Measurements from ENCODE around the gene MB21D2. TPM values are rescaled to one million over a fixed set of nuclear protein-coding genes. Genes with fewer than 3 reads are reported as not detected.

The MB21D2 gene
- total and polyA plus RNA-seq, 2 experiments from 2014 or later, result 8.1 to 35.9 TPM

DNA sequence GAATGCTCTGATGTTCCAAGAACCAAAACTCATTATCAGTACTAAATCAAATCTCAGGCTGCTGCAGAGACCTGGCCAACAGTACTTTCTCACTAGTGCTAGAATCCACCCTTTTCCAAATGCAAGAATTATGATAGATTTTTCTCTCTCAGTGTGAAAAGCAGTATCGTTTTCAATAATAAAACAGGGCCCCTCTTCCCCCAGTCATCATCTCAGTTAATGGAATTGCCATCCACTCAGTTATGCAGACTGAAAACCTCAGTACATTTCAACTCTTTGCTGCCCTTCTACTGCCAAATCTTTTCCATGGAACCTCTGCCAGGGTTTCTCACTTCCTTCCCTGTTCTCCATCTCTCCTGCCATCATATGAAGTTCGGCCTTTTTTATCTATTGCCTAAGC lies 117.9 kb downstream of the MB21D2 start (continued):
- TF ChIP-seq, protein P1, sequence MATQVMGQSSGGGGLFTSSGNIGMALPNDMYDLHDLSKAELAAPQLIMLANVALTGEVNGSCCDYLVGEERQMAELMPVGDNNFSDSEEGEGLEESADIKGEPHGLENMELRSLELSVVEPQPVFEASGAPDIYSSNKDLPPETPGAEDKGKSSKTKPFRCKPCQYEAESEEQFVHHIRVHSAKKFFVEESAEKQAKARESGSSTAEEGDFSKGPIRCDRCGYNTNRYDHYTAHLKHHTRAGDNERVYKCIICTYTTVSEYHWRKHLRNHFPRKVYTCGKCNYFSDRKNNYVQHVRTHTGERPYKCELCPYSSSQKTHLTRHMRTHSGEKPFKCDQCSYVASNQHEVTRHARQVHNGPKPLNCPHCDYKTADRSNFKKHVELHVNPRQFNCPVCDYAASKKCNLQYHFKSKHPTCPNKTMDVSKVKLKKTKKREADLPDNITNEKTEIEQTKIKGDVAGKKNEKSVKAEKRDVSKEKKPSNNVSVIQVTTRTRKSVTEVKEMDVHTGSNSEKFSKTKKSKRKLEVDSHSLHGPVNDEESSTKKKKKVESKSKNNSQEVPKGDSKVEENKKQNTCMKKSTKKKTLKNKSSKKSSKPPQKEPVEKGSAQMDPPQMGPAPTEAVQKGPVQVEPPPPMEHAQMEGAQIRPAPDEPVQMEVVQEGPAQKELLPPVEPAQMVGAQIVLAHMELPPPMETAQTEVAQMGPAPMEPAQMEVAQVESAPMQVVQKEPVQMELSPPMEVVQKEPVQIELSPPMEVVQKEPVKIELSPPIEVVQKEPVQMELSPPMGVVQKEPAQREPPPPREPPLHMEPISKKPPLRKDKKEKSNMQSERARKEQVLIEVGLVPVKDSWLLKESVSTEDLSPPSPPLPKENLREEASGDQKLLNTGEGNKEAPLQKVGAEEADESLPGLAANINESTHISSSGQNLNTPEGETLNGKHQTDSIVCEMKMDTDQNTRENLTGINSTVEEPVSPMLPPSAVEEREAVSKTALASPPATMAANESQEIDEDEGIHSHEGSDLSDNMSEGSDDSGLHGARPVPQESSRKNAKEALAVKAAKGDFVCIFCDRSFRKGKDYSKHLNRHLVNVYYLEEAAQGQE (IDR thresholded peaks at IDR 0.05; ENCODE audit: unreplicated experiment), result no peak
- no peak for TF ChIP-seq EZH2 (IDR thresholded peaks at IDR 0.05; ENCODE audit: low read depth, unreplicated experiment)
- no peak for TF ChIP-seq CREB1 (CRISPR knock-in tag; IDR thresholded peaks at IDR 0.05; ENCODE audit: low read depth)
- TF ChIP-seq ETS1 (IDR thresholded peaks at IDR 0.05), result no peak

DNA sequence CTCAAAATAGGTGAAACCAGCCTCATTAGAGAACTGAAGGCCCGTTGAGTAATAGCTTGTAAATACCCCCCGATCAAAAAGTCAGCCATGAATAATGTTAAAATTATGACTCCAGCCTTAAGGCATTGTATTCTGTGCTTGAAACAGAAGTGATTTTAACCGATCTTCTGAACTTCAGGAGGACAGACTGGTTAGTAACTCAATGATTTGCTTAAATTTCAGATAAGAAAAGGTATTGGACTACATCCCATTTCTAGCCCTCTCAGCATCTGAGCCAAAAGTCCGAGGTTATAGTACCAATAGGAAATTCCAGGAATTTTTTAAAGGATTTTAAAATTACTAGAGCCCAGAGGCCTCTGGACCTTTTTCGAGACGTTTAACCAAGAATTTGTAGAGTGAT lies 122.6 kb downstream of the MB21D2 start:
- Mint-ChIP-seq H3K9me3 (no peaks in the 10 kb centered on the region; the same call in 2 of the 3 replicates), H3K4me3 (no peak overlapping the region), H3K27ac (no peak overlapping the region), H3K27me3 (ENCODE audit: insufficient read depth, low read depth, poor library complexity) (no peaks in the 10 kb centered on the region), H3K4me1 (no peaks in the 10 kb centered on the region), H3K36me3 (ENCODE audit: low read depth) (peaks cover 20% of the 10 kb centered on the region)
- Histone ChIP-seq H4K20me1 (replicated peaks; ENCODE audit: insufficient read depth) (peaks cover 4% of the 10 kb centered on the region), H3K36me3 (ENCODE audit: insufficient read depth) (no peaks in the 10 kb centered on the region), H3K4me2 (no peak overlapping the region), H2AFZ (no peak overlapping the region), H3K4me1 (ENCODE audit: insufficient read depth) (no peaks in the 10 kb centered on the region), H3K9me2 (ENCODE audit: insufficient read depth) (no peaks in the 10 kb centered on the region), H3K27ac (ENCODE audit: low read depth) (no peak overlapping the region), H3K27me3 (ENCODE audit: insufficient read depth) (no peaks in the 10 kb centered on the region), H3F3A (replicated peaks; ENCODE audit: low read depth) (no peaks in the 10 kb centered on the region), H3K4me3 (no peak overlapping the region), H3K79me2 (replicated peaks; ENCODE audit: insufficient read depth) (peaks cover 8% of the 10 kb centered on the region)
- no peak for DNase-seq (ENCODE audit: low spot score)
- no peak for ATAC-seq
- no peak for TF ChIP-seq POLR2AphosphoS5 (IDR thresholded peaks at IDR 0.05; ENCODE audit: low read depth)
- no peak for TF ChIP-seq ETS1 (IDR thresholded peaks at IDR 0.05)
- no peak for TF ChIP-seq CTCF (conservative IDR thresholded peaks at IDR 0.05; ENCODE audit: low read depth in 2 of 2)
- no peak for TF ChIP-seq STAT1 (IDR thresholded peaks at IDR 0.05; ENCODE audit: unreplicated experiment)

All from GM23338 (cell line).